Caco-2 (cell line): Measurements from ENCODE around the gene ADGRD1. TPM values are rescaled to one million over a fixed set of nuclear protein-coding genes. Genes with fewer than 3 reads are reported as not detected.

Source experiments
- BruUV-seq: library from RNA; stranded (reverse); fragments of 400-500 nt; replicated peaks from 2 replicates; lab custom pipeline; 2021; lab: Mats Ljungman, UMichigan
- CTCF ChIA-PET: fragments of 300-600 bp; sonication (Branson Sonifier 250); formaldehyde crosslinking; loops from one replicate; lab custom pipeline; 2022; ENCODE audit warnings: antibody characterized with exemption; lab: Charles Lee
- POLR2A ChIA-PET: fragments of 300-600 bp; sonication (Branson Sonifier 250); formaldehyde crosslinking; loops from one replicate; lab custom pipeline; 2022; ENCODE audit warnings: antibody characterized with exemption; lab: Charles Lee
- DNase-seq, 2 experiments: peaks; one replicate each; pipeline versions ENCODE4 v3.0.0 to v3.0.0-alpha.2; 2020 to 2022
- H3K27me3 ChIP-seq: replicated peaks from 2 replicates; pipeline ENCODE4 v1.6.0; 2011; ENCODE audit warnings: low read length; ENCODE audit not compliant: control insufficient read depth, insufficient read depth
- H3K36me3 ChIP-seq: 2 replicates; pipeline ENCODE4 v1.5.1; 2011; ENCODE audit warnings: low read length; ENCODE audit not compliant: control insufficient read depth, insufficient read depth
- H3K4me1 ChIP-seq: fragments of 250-450 bp; sonication (Bioruptor Pico); 2 replicates; pipeline ENCODE4 v1.5.1; 2020; ENCODE audit warnings: mild to moderate bottlenecking
- H3K4me3 ChIP-seq: 2 replicates; pipeline ENCODE4 v1.5.1; 2011; ENCODE audit warnings: low read depth, mild to moderate bottlenecking, control low read depth, low read length
- H3K9me3 ChIP-seq: fragments of 250-450 bp; sonication (Bioruptor Pico); 2 replicates; pipeline ENCODE4 v1.5.1; 2020; ENCODE audit warnings: mild to moderate bottlenecking, moderate library complexity
- H3K27ac Mint-ChIP-seq: one replicate; pipeline ENCODE4 v1.8.0; 2022; ENCODE audit warnings: mixed read lengths; ENCODE audit not compliant: unreplicated experiment
- H3K27me3 Mint-ChIP-seq: one replicate; pipeline ENCODE4 v1.8.0; 2022; ENCODE audit warnings: mixed read lengths; ENCODE audit not compliant: insufficient read depth, unreplicated experiment
- H3K36me3 Mint-ChIP-seq: one replicate; pipeline ENCODE4 v1.8.0; 2022; ENCODE audit warnings: mild to moderate bottlenecking, mixed read lengths; ENCODE audit not compliant: insufficient read depth, unreplicated experiment
- H3K4me1 Mint-ChIP-seq: one replicate; pipeline ENCODE4 v1.8.0; 2022; ENCODE audit warnings: low read depth, mixed read lengths; ENCODE audit not compliant: unreplicated experiment
- H3K4me3 Mint-ChIP-seq: one replicate; pipeline ENCODE4 v1.8.0; 2022; ENCODE audit warnings: mild to moderate bottlenecking, moderate library complexity, mixed read lengths; ENCODE audit not compliant: unreplicated experiment
- H3K9me3 Mint-ChIP-seq: one replicate; pipeline ENCODE4 v1.8.0; 2022; ENCODE audit warnings: mixed read lengths; ENCODE audit not compliant: unreplicated experiment
- intact Hi-C: fragments of 100-400 bp; cut with micrococcal nuclease; formaldehyde crosslinking; loops from one replicate; pipeline ENCODE4 v1.10.0; 2022; ENCODE audit not compliant: unreplicated experiment
- total RNA-seq: library from RNA; stranded (reverse); gene quantifications from 2 replicates; pipeline ENCODE4 v1.2.3, GENCODE V29; 2022
- TF ChIP-seq, protein P1 (sequence below), 2 experiments: fragments of 200-600 bp in 1 of 2; IDR thresholded peaks; 1 replicate in 1 of 2; 2 replicates in 1 of 2; pipeline versions ENCODE4 v1.5.1 to v1.8.0; 2011 to 2022; ENCODE audit warnings: antibody characterized with exemption in 1 of 2, control low read depth in 1 of 2, inconsistent platforms in 1 of 2, low read depth in 1 of 2, low read length in 1 of 2, mild to moderate bottlenecking in 1 of 2, moderate library complexity in 1 of 2; ENCODE audit not compliant: insufficient read depth in 1 of 2, severe bottlenecking in 1 of 2, unreplicated experiment in 1 of 2

ADGRD1 gene
- total RNA-seq, 1 experiment from 2014 or later: 3.6 TPM

DNA sequence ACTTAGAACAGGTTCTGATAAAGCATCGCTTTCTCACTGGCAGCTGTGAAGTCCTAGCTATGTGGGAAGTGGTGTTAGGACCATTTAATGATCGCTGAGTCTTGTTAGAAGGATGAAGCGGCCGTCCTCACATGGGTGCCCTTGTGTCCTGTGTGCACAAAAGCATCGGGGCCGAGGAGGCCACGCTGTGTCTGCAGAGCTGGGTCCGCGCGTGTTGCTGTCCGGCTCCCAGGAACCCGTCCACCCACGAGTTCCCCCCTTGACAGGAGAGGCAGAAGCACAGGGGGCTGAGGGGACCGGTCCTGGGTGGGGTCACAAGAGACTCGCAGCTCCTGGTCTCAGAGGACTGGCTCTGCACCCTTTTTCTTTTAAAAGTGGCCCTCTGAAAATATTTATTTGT is 90.4 kb downstream of the ADGRD1 start:
- no TSS peak for BruUV-seq
- Mint-ChIP-seq H3K27me3 (no peaks in the 10 kb centered on the region), H3K4me3 (no peak overlapping the region), H3K36me3 (no peaks in the 10 kb centered on the region), H3K27ac (no peak overlapping the region), H3K9me3 (no peaks in the 10 kb centered on the region), H3K4me1 (no peaks in the 10 kb centered on the region)
- ChIA-PET CTCF (no interaction called here), POLR2A (no interaction called here)
- Histone ChIP-seq H3K27me3 (no peaks in the 10 kb centered on the region), H3K36me3 (no peaks in the 10 kb centered on the region), H3K9me3 (no peaks in the 10 kb centered on the region), H3K4me1 (no peaks in the 10 kb centered on the region), H3K4me3 (no peak overlapping the region)
- TF ChIP-seq, protein P1, sequence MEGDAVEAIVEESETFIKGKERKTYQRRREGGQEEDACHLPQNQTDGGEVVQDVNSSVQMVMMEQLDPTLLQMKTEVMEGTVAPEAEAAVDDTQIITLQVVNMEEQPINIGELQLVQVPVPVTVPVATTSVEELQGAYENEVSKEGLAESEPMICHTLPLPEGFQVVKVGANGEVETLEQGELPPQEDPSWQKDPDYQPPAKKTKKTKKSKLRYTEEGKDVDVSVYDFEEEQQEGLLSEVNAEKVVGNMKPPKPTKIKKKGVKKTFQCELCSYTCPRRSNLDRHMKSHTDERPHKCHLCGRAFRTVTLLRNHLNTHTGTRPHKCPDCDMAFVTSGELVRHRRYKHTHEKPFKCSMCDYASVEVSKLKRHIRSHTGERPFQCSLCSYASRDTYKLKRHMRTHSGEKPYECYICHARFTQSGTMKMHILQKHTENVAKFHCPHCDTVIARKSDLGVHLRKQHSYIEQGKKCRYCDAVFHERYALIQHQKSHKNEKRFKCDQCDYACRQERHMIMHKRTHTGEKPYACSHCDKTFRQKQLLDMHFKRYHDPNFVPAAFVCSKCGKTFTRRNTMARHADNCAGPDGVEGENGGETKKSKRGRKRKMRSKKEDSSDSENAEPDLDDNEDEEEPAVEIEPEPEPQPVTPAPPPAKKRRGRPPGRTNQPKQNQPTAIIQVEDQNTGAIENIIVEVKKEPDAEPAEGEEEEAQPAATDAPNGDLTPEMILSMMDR (IDR thresholded peaks at IDR 0.05; ENCODE audit: insufficient read depth in 1 of 2, low read depth in 1 of 2, low read length in 1 of 2, severe bottlenecking in 1 of 2, unreplicated experiment in 1 of 2): no peak
- intact Hi-C loops: no loop called here
- DNase-seq: no peak

DNA sequence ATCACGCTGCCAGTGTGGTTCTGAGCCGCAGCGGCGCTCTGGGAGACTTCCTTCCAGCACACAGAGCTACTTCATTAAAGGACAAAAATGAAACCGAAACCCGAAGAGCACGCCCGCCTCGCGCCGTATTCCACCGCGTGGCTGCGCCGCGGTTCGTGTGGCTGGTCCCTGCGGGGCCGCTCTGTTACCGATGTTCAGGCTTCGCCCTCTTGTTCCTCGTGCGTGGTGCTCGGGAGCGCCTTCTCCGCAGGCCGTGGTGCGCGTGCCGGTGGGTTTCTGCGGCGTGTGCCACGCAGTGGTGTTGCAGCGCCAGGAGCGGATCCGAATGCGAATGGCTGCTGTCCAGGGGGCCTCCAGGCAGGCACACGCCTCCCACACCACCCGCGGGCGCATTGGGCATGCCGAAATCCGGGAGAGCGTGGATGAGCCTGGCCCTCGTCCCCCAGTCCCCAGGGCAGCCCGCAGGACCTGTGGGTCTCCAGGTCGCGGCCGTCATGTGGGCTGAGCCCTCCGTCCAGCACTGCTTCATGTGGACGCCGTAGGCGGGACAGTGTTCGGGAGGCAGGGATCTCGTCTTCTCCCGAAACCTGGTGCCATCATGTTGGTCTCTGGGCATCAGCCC is 91.2 kb downstream of the ADGRD1 start:
- Histone ChIP-seq H3K36me3 (no peaks in the 10 kb centered on the region), H3K4me3 (no peak overlapping the region), H3K27me3 (no peaks in the 10 kb centered on the region), H3K4me1 (no peaks in the 10 kb centered on the region), H3K9me3 (no peaks in the 10 kb centered on the region)
- no peak for DNase-seq
- BruUV-seq: no TSS peak
- no peaks in the 10 kb centered on the region for H3K27me3 Mint-ChIP-seq
- no peaks in the 10 kb centered on the region for H3K9me3 Mint-ChIP-seq
- no peaks in the 10 kb centered on the region for H3K36me3 Mint-ChIP-seq
- intact Hi-C loops: no loop called here
- ChIA-PET CTCF (no interaction called here), POLR2A (no interaction called here)
- TF ChIP-seq, protein P1 (IDR thresholded peaks at IDR 0.05; ENCODE audit: insufficient read depth in 1 of 2, low read depth in 1 of 2, low read length in 1 of 2, severe bottlenecking in 1 of 2, unreplicated experiment in 1 of 2): no peak
- H3K4me3 Mint-ChIP-seq: no peak overlapping the region
- no peaks in the 10 kb centered on the region for H3K4me1 Mint-ChIP-seq
- no peak overlapping the region for H3K27ac Mint-ChIP-seq

DNA sequence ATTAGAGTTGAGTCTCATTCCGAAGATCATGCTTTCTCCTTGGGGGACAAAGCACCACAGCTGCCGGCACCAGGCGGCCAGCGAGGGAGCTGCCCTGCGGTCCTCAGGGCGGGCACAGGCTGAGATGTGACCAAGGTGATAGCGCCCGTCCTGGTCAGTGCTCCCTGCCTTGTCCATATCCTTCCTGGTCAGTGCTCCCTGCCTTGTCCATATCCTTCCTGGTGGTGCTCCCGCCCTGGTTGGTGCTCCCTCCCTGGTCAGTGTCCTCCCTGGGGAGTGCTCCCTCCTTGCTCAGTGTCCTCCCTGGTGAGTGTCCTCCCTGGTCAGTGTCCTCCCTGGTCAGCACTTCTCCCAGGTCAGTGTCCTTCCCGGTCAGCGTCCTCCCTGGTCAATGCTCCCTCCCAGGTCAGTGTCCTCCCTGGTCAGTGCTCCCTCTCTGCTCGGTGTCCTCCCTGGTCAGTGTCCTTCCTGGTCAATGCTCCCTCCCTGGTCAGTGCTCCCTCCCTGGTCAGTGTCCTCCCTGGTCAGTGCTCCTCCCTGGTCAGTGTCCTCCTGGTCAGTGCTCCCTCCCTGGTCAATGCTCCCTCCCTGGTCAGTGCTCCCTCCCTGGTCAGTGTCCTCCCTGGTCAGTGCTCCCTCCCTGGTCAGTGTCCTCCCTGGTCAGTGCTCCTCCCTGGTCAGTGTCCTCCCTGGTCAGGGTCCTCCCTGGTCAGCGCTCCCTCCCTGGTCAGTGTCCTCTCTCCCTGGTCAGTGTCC is 92.2 kb downstream of the ADGRD1 start:
- Mint-ChIP-seq H3K27ac (no peak overlapping the region), H3K36me3 (no peaks in the 10 kb centered on the region), H3K4me3 (no peak overlapping the region), H3K9me3 (no peaks in the 10 kb centered on the region), H3K27me3 (no peaks in the 10 kb centered on the region), H3K4me1 (no peaks in the 10 kb centered on the region)
- no peaks in the 10 kb centered on the region for H3K36me3 ChIP-seq
- intact Hi-C loops: no loop called here
- no peak for DNase-seq
- no peaks in the 10 kb centered on the region for H3K4me1 ChIP-seq
- ChIA-PET CTCF (no interaction called here), POLR2A (no interaction called here)
- H3K27me3 ChIP-seq: no peaks in the 10 kb centered on the region
- TF ChIP-seq, protein P1 (IDR thresholded peaks at IDR 0.05; ENCODE audit: insufficient read depth in 1 of 2, low read depth in 1 of 2, low read length in 1 of 2, severe bottlenecking in 1 of 2, unreplicated experiment in 1 of 2): no peak
- H3K9me3 ChIP-seq: no peaks in the 10 kb centered on the region
- no peak overlapping the region for H3K4me3 ChIP-seq
- BruUV-seq: no TSS peak
